GM21717 (cell line): ENCODE data around the gene SLIT3.

Experiments used
- ATAC-seq: cut with Tn5 transposase; IDR thresholded peaks from one replicate; pipeline ENCODE4 v1.9.1; 2021; ENCODE audit warnings: mild to moderate bottlenecking, moderate library complexity; ENCODE audit not compliant: unreplicated experiment

SLIT3 gene

DNA sequence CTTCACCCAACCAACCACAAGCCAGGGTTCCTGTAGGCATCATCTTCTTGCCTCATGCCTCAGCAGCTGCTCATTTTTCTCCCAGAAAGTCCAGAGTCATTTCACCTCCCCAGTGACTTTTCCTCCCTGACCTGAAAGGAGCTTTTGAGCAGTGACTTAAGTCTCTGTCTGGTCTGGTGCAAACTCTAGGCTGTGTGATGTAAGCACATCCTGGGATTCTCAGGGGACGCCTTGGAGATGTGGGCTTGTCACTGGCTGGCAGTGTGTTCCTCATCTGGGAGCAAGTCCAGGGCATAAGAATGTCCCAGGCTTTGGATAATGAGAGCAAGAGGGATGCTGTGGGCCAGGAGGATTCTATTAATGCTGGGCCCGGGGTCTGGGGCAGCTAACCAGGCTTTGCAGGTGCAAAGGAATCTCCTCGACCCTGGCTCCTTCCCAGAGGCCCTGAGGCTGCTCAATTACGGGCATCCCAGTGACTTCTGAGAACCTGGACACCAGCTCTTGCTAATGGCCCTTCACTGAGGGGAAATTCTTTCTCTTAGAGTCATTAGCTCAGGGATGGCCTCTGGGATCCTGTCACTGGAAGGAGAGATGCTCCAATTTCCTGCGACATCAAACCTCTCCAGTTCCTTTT lies 510.8 kb downstream of the SLIT3 start:
- ATAC-seq, result no peak

DNA sequence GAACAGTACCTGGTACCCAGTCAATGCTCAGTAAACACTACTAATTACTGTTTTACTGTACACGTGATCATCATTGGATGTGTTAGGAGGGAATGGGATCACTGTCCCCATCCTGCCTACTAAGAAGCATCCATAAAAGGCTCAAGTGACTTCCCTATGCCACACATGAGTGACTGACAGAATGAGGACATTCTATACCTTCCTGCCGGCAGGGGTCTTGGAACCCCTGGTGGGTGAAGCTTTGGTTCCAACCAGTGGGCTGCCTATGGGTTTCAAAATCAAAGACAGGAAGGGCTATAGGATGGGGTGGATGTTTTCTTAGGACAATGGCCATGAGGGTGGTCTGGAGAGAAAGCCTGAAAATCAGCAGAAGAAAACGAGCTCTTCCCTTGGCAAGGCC lies 512.2 kb downstream of the SLIT3 start:
- no peak for ATAC-seq

DNA sequence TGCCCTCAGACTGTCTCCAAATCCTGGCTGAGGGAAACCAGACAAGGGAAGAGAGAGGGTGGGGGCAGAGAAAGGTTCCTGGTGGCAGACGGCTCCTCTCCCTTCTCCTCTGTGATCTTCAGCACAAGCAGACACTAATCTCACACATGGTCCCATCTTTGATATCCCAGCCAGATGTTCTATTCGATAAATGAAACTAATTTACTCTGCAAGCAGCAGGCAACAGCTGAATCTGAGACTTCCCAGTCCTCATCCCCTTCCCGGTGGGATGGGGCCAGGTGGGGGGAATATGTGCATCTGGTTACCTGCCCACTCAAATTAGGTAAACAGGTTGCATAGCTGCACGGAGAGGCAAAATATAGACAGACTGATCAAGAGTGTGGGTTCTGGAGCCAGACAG lies 512.8 kb downstream of the SLIT3 start:
- ATAC-seq, result no peak

DNA sequence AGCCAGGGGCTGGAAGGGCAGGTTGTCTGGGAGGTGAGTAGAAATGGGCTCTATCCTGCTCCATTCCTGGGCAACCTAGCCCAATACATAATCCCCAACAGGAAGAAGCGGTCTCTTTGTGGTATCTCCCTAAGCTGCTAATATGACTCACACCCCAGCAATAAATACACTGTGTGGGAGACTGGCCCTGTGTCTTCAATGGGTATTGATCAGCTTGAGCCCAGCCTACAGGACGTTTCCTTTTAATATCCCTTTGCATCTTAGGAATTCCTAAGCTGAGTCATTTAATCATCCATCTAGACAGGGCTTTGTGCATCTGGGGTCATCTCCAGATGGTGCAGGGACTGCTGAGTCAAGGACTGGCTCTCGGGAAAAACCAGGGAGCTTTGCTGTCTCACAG lies 514.8 kb downstream of the SLIT3 start:
- no peak for ATAC-seq

DNA sequence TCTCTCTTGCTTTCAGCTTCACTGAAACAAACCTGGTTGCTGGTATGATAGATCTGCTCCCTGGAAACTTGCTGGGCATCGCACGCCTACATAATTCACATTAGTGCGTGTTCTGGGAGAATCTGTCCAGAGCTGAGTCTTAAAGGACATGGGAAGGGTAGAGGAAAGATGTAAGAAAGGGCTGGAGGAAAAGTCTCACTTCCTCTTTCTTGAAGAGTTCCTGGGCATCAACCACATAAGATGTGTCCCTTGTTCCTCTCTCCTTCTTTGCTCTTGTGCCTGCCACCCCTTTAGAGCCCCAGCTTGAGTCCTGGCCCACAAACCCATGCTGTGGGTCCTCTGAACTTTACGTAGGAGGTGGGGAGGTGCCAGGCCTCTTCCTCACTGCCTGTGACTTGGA lies 516.5 kb downstream of the SLIT3 start:
- no peak for ATAC-seq

DNA sequence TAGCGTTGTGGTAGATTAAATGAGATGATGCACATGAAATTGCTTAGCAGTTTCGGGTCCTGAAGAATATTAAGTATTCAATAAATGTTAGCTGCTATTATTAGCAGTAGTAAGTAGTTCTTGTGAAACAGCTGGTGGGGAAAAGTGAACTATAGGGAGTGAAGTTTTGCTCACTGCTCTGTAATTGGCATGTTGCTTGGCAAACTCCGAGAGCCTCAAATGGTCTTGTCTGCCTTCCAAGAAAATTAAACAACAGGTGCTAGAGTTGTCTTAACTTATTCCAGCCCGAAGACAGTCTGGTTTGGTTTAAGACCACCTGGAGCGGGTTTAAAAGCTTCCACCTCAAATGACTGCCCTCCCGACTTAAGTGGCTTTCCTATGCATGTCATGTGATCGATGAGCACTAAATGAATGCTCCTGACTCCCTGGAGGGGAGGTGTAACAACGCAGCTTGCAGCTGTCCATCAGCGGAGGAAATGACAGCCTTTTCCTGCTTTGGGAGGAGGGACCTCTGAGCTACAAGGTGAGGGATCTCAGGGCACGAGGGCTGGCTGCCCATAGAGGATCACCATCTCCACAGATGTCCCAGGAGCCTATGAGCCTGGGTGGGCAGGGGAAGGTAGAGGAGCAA lies 518.9 kb downstream of the SLIT3 start:
- ATAC-seq, result no peak

DNA sequence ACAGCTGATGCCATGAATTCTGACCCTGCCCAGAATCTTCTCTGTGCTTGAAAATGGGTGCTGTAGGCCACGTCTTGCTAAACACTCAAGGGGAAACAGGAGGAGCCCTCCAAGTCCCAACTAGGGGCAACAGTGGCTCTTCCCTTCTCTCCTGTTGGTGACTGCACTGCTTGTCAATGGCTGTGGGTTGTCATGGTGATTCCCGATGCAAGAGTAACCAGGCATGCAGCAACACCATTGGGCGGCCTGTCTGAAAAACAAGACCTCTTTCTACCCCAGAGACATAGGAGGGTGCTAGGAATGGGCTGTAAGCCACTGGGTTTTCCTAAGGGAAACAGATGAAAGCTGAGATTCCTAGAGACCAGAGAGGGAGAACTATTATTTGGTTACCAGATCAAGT lies 520.1 kb downstream of the SLIT3 start:
- ATAC-seq, result no peak

DNA sequence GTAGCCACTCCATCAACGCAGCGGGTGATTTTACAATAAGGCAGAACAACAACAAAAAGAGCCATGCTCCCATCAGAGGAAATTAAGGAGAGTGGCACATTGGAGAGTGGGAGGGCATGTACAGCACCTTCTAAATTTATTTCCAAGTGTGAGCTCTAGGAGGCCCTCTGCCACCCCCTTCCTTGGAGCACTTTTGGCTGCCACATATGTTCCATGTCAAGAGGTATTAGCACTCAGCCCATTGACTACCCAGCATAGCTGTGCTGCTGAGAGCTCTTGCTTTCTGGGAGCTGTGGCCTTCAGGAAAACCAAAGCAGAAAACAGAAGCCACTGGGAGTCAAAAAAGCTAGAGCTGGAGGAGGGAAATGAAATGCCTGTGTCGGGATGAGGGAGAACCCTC lies 521.6 kb downstream of the SLIT3 start:
- no peak for ATAC-seq

DNA sequence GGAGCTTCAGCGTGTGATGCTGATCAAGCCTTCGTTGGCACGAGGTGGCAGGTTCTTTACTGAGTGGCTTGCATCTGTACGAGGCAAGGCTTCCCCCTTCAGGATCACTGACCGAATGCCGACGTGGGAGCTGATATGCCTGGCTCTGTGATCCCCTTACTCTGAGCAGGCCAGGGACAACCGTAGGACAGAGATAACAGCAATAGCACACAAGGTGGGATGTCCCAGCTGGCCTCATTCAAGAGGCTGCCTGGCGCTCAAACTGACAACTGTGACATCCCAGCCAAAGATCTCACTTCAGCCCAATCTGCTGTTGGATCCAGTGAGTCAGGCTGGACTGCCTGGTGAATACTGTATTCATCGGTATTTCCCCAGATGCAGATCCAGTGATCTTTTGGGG lies 522.4 kb downstream of the SLIT3 start:
- ATAC-seq, result no peak

DNA sequence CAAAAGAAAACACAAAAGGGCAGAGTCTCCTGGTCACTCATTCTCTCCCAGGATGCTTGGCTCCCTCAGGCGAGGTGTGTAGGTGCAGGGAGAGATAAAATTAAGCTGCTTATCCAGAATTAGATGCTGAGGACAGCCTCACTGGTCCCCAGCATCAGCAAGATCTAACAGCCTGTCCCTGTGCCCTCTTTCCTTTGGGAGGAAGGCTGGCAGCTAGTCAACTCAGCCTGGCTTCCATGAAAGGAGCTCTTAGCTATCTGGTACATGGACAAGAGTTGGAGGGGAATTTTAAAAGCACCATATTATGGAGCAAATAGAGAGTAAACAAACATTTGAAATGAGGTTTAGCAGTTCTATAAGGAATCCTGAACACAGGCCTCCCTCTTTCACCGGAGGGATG lies 523.3 kb downstream of the SLIT3 start:
- no peak for ATAC-seq

DNA sequence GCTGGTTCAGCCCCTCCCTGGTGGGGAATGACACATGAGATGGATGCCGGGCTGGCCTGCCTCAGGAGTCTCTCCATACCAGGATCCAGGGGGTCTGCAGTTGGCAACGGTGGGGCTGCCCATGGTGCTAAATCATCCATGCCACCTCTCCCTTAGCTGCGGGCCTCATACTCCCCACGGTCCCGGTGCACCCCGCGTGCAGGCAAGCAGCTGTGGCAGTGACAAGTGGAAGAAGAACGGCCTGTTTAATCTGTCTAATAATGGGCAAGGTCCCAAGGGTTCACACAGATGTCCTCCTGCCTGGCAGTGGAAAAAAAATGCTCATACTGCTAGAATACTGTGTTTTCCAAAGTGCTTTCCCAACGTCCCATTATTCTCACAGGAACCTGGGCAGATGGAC lies 524.9 kb downstream of the SLIT3 start:
- no peak for ATAC-seq

DNA sequence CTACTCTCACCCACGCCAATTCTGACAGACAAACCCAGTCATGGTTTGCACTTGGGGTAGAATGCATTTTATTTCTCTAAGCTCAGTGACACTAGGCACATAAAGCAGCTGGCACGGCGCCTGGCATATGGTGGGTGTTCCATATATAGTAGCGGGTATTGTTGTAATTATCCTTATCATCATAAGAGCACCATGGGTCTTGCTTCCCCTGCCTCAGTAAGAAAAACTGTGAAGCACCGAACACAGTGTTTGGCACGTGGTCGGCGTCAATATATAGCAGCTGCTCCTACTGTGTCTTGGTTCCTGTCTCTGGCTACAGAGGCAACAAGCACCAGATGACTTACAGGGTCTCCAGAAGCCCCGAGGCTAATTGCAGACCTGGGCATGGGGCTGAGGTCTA lies 527.7 kb downstream of the SLIT3 start:
- no peak for ATAC-seq

DNA sequence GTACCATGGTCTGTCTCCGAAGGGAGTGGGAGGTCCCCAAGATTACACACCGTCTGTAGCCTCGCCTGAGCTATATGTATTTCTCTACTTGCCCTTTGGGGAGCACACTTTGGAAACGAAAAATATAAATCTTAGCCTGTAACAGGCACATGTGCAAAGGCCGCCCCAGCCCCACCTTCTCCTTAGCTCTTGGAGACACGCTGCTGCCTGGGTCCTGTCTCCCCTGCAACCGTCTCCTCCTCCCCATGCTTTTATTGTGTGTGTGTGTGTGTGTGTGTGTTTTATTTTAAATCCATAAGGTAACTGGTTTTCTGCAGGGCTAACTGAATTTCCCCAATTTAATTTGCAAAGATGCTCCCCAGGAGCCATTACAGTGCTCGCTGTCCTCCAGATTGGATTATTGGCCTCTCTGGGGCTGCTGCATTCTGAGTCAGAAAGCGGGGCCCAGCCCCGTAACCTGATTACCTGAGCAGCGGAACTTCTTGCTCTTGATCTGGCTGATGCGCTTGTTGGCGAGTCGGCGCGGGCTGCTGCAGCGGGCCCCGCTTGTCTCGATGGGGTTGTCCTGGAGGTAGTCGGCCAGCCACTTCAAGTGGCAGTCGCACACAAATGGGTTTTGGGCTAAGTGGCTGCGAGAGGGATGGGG lies 528.5 kb downstream of the SLIT3 start:
- ATAC-seq, result no peak

DNA sequence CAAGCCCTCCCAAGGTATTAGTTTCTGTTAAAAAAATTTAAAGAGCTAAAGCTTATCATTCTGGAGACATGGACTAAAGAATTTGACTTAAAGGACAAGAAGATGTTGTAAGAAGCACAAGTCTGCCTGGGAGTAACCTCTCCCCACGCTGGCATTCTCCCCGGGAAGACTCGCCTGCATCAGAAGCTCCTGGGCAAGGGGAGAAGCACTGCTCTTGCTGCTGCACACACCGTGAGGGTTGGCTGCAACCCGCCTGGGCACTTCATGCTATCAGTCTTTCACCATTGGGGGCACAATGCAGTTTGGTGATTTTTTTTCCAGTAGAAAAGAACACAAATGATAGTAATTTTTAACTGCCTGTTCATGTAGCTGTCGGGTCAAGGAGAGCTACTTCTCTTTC lies 529.3 kb downstream of the SLIT3 start:
- ATAC-seq, result no peak

DNA sequence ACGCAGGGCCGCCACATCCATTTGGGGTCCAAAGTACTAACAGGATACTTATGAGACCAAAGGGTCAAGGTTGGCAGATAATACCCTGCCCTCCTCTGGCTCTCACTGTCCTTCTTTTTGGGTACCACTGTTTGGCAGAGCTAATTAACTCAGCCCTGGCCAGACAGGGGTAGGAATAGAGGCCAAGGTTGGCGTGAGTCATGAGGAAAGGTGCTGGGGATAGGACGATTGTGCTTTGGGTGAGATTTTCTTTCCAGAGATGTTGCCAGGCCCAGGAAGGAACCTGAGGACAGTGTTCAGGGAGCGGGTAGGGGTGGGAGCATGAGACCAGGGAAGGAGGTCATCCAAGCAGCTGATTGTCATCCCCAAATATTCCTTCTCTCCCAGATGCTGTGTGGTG lies 529.9 kb downstream of the SLIT3 start:
- no peak for ATAC-seq

DNA sequence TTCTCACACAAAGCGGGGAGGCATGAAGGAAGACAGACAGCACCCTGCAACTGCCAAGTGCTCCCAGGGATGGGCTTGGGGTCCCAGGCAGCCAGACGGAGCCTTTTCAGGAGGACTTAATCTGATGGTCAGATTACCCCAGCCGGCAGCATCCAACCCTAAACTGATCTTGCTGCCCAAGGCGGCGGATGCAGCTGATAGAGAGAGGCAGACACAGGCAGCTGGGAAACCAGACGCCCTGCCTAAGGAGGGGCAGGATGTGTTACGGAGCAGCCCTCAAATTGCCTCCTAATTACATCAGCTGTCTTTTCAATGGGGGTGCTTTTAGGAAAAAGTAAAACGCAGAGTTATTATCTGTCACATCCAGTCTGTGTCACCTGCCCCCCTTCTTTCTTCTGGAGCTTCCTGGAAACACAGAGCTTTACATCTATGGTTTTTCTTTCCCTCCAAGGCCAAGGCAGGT lies 530.9 kb downstream of the SLIT3 start:
- ATAC-seq, result no peak

DNA sequence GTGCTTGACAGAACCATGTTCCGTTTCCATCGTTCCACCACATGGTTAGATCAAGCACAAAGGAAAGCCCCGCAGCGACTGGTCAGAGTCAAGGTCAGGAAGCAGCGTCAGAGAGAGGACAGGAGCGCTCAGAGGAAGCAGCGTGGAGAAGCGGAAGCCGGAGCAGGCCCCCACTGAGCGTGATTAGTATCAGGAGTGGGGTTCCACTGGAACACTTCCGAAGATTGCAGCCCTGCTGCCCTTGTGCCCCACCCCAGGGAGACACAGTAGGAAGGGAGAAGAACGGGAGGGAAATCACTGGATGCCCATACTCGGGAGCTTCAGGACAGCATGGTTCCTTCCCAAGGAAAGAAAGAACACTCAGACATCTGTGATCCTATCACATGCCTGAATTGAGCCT lies 532.8 kb downstream of the SLIT3 start:
- no peak for ATAC-seq

DNA sequence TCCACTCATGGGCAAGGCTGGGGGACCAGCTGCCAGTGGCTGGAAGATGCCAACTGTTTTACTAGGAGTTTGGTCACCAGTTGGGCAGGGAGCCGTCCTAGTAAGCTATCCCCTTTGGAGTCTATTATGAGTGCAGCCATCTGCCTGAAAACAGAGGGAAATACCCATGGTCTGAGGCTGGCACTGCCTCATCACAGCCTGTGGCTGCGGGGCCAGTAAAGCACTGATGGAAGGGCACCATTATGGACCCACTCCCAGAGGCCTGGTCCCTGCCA lies 534.6 kb downstream of the SLIT3 start:
- ATAC-seq, result no peak

DNA sequence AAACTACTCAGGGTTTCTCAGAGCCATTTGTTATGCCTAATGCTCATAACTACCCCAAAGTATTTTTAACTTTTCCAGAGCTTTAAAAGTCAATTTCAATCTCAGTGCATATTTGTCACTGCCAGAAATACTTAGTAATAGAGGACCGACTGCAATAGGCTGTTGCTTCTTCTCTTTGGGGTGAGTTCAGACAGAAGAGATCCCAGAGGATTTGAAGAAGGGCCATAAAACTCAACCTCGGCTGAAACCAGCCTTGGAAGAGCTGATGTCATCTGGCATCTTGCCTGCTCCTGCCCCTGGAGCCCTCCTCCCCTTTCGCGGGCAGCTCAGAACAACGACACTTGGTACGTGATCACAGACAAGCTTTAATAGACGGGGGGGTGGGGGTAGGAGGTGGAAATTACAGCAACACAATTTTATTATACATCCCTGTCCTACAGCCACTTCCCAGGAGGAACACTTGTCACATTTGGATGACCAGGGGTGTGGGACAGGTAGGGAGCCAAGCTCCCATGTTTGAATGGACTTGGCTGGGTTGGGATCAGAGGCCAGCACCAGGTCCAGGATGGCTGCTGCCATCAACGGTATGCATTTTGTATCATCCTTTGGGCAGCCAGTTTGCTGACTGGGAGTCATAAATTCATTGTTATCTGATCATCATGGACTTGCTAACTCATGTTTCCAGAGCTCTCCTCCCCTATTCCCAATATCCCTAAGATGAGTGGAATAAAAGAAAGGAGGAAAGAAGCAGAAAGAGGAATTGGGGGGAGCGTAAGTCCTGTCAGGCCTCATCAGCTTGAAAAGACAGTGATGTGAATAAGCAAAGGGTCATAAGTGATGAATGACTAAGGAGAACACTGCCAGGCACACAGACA lies 535.2 kb downstream of the SLIT3 start:
- ATAC-seq, result no peak

DNA sequence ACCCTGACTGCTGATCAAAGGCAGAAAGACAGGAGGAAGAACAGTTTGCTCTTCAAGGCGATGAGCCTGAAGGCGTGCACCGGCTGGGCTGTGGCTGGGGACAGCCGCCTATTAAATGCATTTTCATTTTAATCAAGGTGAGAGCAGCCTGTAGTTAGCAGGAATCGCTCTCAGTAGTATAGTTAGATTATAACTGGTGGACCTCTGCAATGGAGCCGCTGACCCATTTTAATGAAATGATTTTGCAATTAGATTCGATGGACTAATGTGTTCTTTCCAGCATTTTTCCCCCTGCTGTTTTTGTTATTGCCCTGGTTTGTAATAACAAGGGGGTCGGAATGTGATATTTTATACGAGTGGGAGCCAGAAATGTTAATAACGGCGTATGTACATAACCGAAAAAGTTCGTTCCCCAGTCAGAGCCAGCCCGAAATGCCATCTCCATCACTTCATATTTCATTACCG lies 535.8 kb downstream of the SLIT3 start:
- no peak for ATAC-seq

DNA sequence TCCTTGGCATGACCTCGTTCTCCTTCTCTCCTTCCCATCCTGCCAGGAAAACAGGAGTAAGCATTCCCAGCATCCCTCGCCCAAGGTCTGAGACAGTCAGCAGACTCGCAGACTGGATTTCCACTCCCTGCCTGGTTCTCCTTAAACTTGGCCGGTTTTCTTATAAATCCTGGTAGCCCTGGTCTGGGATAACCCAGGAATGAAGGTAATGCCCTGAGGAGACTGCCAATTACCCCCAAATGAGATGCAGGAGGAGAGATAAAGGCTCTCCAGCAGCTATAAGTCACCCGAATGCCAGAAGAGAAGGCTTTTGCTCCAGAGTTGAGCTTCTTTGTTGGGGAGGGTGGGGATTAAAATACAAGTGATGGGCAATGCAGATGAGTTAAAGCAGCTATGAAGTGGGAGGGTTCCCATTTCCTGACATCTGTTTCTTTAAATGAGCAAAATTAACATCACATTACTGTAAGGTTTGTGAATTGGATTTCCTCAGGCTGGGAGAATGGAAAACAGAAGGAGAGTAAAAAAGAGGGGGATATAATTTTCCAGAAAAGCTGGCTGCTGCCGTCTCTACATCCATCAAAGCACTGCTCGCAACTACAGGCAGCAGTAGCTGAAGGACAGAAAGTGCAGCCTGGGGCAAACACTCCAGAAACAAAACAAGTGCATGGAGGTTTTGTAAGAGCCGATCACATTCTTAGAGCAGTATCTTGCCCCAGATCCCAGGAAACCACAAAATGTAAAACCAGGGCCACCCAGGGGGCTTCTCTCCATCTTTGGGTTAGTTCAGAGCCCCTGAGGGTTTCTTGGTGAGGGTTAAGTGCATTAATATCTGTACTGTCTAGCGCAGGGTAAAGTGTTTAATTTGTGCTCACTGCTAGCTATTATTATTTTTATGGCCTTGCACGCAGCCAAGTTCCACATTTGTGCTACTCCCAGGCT lies 544.2 kb downstream of the SLIT3 start:
- no peak for ATAC-seq
